Right cardiac atrium (tissue), 5 donors: ENCODE results near the gene ZFP36L1. TPM values are rescaled to one million over a fixed set of nuclear protein-coding genes. Genes with fewer than 3 reads are reported as not detected.

Experiments
- ATAC-seq, 2 donors: fragments of 200-7000 bp; cut with Tn5 transposase; one replicate each; pipeline versions ENCODE4 v1.8.0 to v1.9.1; 2020; ENCODE audit warnings: moderate library complexity in 2 of 2, mild to moderate bottlenecking in 1 of 2
- DNase-seq, 3 donors: peaks; one replicate each; pipeline ENCODE4 v3.0.0-alpha.2; 2020
- H3K27ac ChIP-seq: one replicate; pipeline ENCODE4 v1.5.1; 2013; ENCODE audit warnings: mild to moderate bottlenecking, low read length, control low read depth, moderate library complexity
- H3K27me3 ChIP-seq: one replicate; pipeline ENCODE4 v1.6.1; 2013; ENCODE audit not compliant: control insufficient read depth, insufficient read depth
- H3K4me1 ChIP-seq: one replicate; pipeline ENCODE4 v1.6.1; 2013; ENCODE audit warnings: low read length; ENCODE audit not compliant: control insufficient read depth, insufficient read depth
- H3K4me3 ChIP-seq: one replicate; pipeline ENCODE4 v1.5.1; 2013; ENCODE audit warnings: low read length, control low read depth
- H3K9me3 ChIP-seq: one replicate; pipeline ENCODE4 v1.6.1; 2013; ENCODE audit warnings: low read length; ENCODE audit not compliant: control insufficient read depth
- WGBS: extraction: QIAGEN DNeasy Blood & Tissue Kit; methylation state at CpG from one replicate; pipeline ENCODE4 v1.1.7; 2013; 5-methylcytosine and 5-hydroxymethylcytosine counted together
- intact Hi-C, 4 donors: fragments of 100-400 bp; cut with DNase I; formaldehyde crosslinking; loops; one replicate each; pipeline versions ENCODE4 v1.11.0 to v1.14.0; 2022 to 2023
- polyA plus RNA-seq: library from polyadenylated mRNA; stranded (reverse); fragments of 200-250 nt; gene quantifications from one replicate; pipeline ENCODE4 v1.2.3, GENCODE V29; 2013
- total RNA-seq, 4 donors: library from RNA; stranded (reverse); fragmentation: NEBNext Ultra II Directional; extraction: Animal tissue kit (Norgen Biotek cat#: 25700); gene quantifications; one replicate each; pipeline ENCODE4 v1.2.1, GENCODE V29; 2021
- donor health status: healthy with polysubstance abuse.
- donor health status: DM: no; HTN: yes; CAD: no.
- donor health status: DM: no; HTN: no; CAD: no.
- donor health status: DM: no; HTN: yes; CAD: no; lungs with severe emphysema.
- donor health status: DM: yes; HTN: yes; CAD: no.

Gene ZFP36L1
- total and polyA plus RNA-seq, 5 donors = 45.2 to 132 (median 111) TPM

- no peaks in the 10 kb centered on the region for H3K27me3 ChIP-seq
- no peak overlapping the region for H3K27ac ChIP-seq
- H3K9me3 ChIP-seq = no peaks in the 10 kb centered on the region
- intact Hi-C loops = loop anchor here in 3 of 4 donors (10.0 kb wide), 4 partner anchors 99 to 529 kb away; no protein-coding TSS in a partner anchor
- WGBS = 96% methylated on average over 3 of the region's 3 CpGs
- DNase-seq (no peak), ATAC-seq (no peak)
- peaks cover 21% of the 10 kb centered on the region for H3K4me1 ChIP-seq
- H3K4me3 ChIP-seq = no peak overlapping the region
Observed at GRCh38 chr14:68783408-68784225, 9.2 kb downstream of the ZFP36L1 start.

- Histone ChIP-seq H3K4me3 (no peak overlapping the region), H3K4me1 (peaks cover 20% of the 10 kb centered on the region), H3K27ac (no peak overlapping the region), H3K27me3 (no peaks in the 10 kb centered on the region), H3K9me3 (no peaks in the 10 kb centered on the region)
- DNase-seq (no peak), ATAC-seq (no peak)
- 79% methylated on average over 10 of the region's 10 CpGs for WGBS
- intact Hi-C loops = loop anchor here in 3 of 4 donors (10.0 kb wide), 4 partner anchors 98 to 528 kb away; no protein-coding TSS in a partner anchor
Observed at GRCh38 chr14:68782091-68782981, 10.5 kb downstream of the ZFP36L1 start.

- intact Hi-C loops = loop anchor here in 3 of 4 donors (10.0 kb wide), 4 partner anchors 97 to 527 kb away; no protein-coding TSS in a partner anchor
- 70% methylated on average over 14 of the region's 14 CpGs for WGBS
- DNase-seq (peak in 1 of 3 donors; percentile 71), ATAC-seq (peak; percentile 21 to 32)
- Histone ChIP-seq H3K27me3 (no peaks in the 10 kb centered on the region), H3K27ac (peak overlapping the region; percentile 83), H3K9me3 (no peaks in the 10 kb centered on the region), H3K4me1 (peaks cover 18% of the 10 kb centered on the region), H3K4me3 (no peak overlapping the region)
Observed at GRCh38 chr14:68781161-68782021, 11.5 kb downstream of the ZFP36L1 start.

GRCh38 chr14:68780358-68781160, 12.3 kb downstream of the ZFP36L1 start:
- peak; percentile 88 to 90 for ATAC-seq
- no peaks in the 10 kb centered on the region for H3K9me3 ChIP-seq
- peak; percentile 82 to 92 (median 90) for DNase-seq
- H3K27ac ChIP-seq = peak overlapping the region; percentile 83
- H3K4me3 ChIP-seq = no peak overlapping the region
- peaks cover 18% of the 10 kb centered on the region for H3K4me1 ChIP-seq
- intact Hi-C loops = loop anchor here in 3 of 4 donors (10.0 kb wide), 4 partner anchors 96 to 526 kb away; no protein-coding TSS in a partner anchor
- 50% methylated on average over 7 of the region's 7 CpGs for WGBS
- H3K27me3 ChIP-seq = no peaks in the 10 kb centered on the region

- 60% methylated on average over 9 of the region's 9 CpGs for WGBS
- Histone ChIP-seq H3K9me3 (no peaks in the 10 kb centered on the region), H3K4me3 (no peak overlapping the region), H3K27ac (peak overlapping the region; percentile 83), H3K4me1 (peaks cover 18% of the 10 kb centered on the region), H3K27me3 (no peaks in the 10 kb centered on the region)
- ATAC-seq (no peak), DNase-seq (no peak)
- intact Hi-C loops = loop anchor here in 3 of 4 donors (10.0 kb wide), 4 partner anchors 95 to 525 kb away; no protein-coding TSS in a partner anchor
Observed at GRCh38 chr14:68779761-68780323, 13.0 kb downstream of the ZFP36L1 start.

GRCh38 chr14:68777644-68778043, 15.2 kb downstream of the ZFP36L1 start:
- ATAC-seq (no peak), DNase-seq (no peak)
- intact Hi-C loops = loop anchor here in 1 of 4 donors (10.0 kb wide), 1 partner anchor 383 kb away; no protein-coding TSS in a partner anchor
- no peaks in the 10 kb centered on the region for H3K27me3 ChIP-seq
- no peaks in the 10 kb centered on the region for H3K9me3 ChIP-seq
- H3K27ac ChIP-seq = no peak overlapping the region
- H3K4me3 ChIP-seq = no peak overlapping the region
- 100% methylated on average over 1 of the region's 1 CpG for WGBS
- H3K4me1 ChIP-seq = peaks cover 18% of the 10 kb centered on the region

GRCh38 chr14:68775614-68776126, 17.2 kb downstream of the ZFP36L1 start:
- DNase-seq (no peak), ATAC-seq (no peak)
- peaks cover 11% of the 10 kb centered on the region for H3K4me1 ChIP-seq
- no peaks in the 10 kb centered on the region for H3K9me3 ChIP-seq
- no peak overlapping the region for H3K27ac ChIP-seq
- intact Hi-C loops = loop anchor here in 1 of 4 donors (10.0 kb wide), 1 partner anchor 381 kb away; no protein-coding TSS in a partner anchor
- WGBS = 87% methylated on average over 6 of the region's 6 CpGs
- H3K27me3 ChIP-seq = no peaks in the 10 kb centered on the region
- no peak overlapping the region for H3K4me3 ChIP-seq

- no peak for ATAC-seq
- no peak for DNase-seq
- H3K4me3 ChIP-seq = no peak overlapping the region
- intact Hi-C loops = loop anchor here in 1 of 4 donors (10.0 kb wide), 1 partner anchor 380 kb away; no protein-coding TSS in a partner anchor
- no peaks in the 10 kb centered on the region for H3K27me3 ChIP-seq
- no peaks in the 10 kb centered on the region for H3K9me3 ChIP-seq
- peaks cover 6% of the 10 kb centered on the region for H3K4me1 ChIP-seq
- no peak overlapping the region for H3K27ac ChIP-seq
- WGBS = 90% methylated on average over 4 of the region's 4 CpGs
Observed at GRCh38 chr14:68774771-68775613, 17.9 kb downstream of the ZFP36L1 start.
